Kidney (tissue), 14 donors: Measurements from ENCODE around the gene MRPL49. TPM values are rescaled to one million over a fixed set of nuclear protein-coding genes. Genes with fewer than 3 reads are reported as not detected.

Experiments
- DNase-seq, 5 donors: peaks; one replicate each; pipeline ENCODE4 v3.0.0-alpha.2; 2013 to 2020
- FAIRE-seq: peaks from 2 replicates; lab custom pipeline; 2012; peaks lifted over from hg19 to GRCh38; lab: Jason Lieb, UNC
- H3K27ac ChIP-seq, 2 donors: one replicate each; pipeline ENCODE4 v1.7.0; 2013; ENCODE audit warnings: low read depth in 2 of 2, low read length in 2 of 2, inconsistent platforms in 1 of 2
- H3K27me3 ChIP-seq: one replicate; pipeline ENCODE4 v1.7.1; 2013; ENCODE audit warnings: low read length, inconsistent platforms; ENCODE audit not compliant: control insufficient read depth, insufficient read depth
- H3K36me3 ChIP-seq, 3 donors: one replicate each; pipeline versions ENCODE4 v1.7.0 to v1.7.1; 2013; ENCODE audit warnings: low read length in 3 of 3, control low read depth in 1 of 3, inconsistent platforms in 1 of 3; ENCODE audit not compliant: insufficient read depth in 3 of 3, control insufficient read depth in 2 of 3
- H3K4me1 ChIP-seq, 3 donors: one replicate each; pipeline versions ENCODE4 v1.7.0 to v1.7.1; 2013; ENCODE audit warnings: low read length in 3 of 3, inconsistent platforms in 1 of 3, low read depth in 1 of 3; ENCODE audit not compliant: control insufficient read depth in 2 of 3, insufficient read depth in 2 of 3
- H3K4me3 ChIP-seq, 3 donors: one replicate each; pipeline versions ENCODE4 v1.7.0 to v1.8.1; 2013; ENCODE audit warnings: low read length in 3 of 3, control low read depth in 1 of 3, inconsistent platforms in 1 of 3
- H3K9ac ChIP-seq, 3 donors: one replicate each; pipeline versions ENCODE4 v1.7.0 to v1.7.1; 2013; ENCODE audit warnings: low read length in 3 of 3, control low read depth in 1 of 3, inconsistent platforms in 1 of 3
- H3K9me3 ChIP-seq, 3 donors: one replicate each; pipeline versions ENCODE4 v1.7.0 to v1.7.1; 2013; ENCODE audit warnings: low read length in 3 of 3, control low read depth in 1 of 3, inconsistent platforms in 1 of 3; ENCODE audit not compliant: control insufficient read depth in 2 of 3, insufficient read depth in 1 of 3
- intact Hi-C: fragments of 100-400 bp; cut with DNase I; formaldehyde crosslinking; loops from one replicate; pipeline ENCODE4 v1.11.1; 2022
- polyA plus RNA-seq: library from polyadenylated mRNA; stranded (reverse); fragments of 350-450 nt; fragmentation: Illumina TruSeq; extraction: RNeasy Lipid Tissue Mini Kit (QIAGEN cat#74804); gene quantifications from one replicate; pipeline ENCODE4 v1.2.3, GENCODE V29; 2014; ENCODE audit warnings: low read depth, low replicate concordance; ENCODE audit not compliant: insufficient read depth
- total RNA-seq: library from RNA; stranded (reverse); fragmentation: NEBNext Ultra II Directional; extraction: Animal tissue kit (Norgen Biotek cat#: 25700); gene quantifications from one replicate; pipeline ENCODE4 v1.2.1, GENCODE V29; 2021
- TF ChIP-seq, protein P1 (sequence below): IDR thresholded peaks from 3 replicates; pipeline ENCODE4 v1.5.1; 2012; ENCODE audit warnings: mild to moderate bottlenecking, moderate library complexity, borderline replicate concordance; ENCODE audit not compliant: insufficient read depth; ENCODE audit errors: extremely low read depth
- donor health status: control.
- donor health status: control.
- donor health status: control.
- donor health status: control.
- donor health status: control.
- donor health status: DM: yes; HTN: yes; CAD: no.
- donor health status: Normal renal cell carcinoma (clear cell type).

The MRPL49 gene
- total and polyA plus RNA-seq, 2 donors from 2014 or later: 53.3 to 76.7 TPM

GRCh38 chr11:65152122-65152521 lies 30.0 kb downstream of the MRPL49 start:
- Histone ChIP-seq H3K4me1 (peaks cover 0 to 6% (median 5%) of the 10 kb centered on the region in 3 donors), H3K36me3 (no peaks in the 10 kb centered on the region), H3K9me3 (no peaks in the 10 kb centered on the region), H3K4me3 (no peak overlapping the region), H3K27ac (no peak overlapping the region), H3K27me3 (no peaks in the 10 kb centered on the region), H3K9ac (no peak overlapping the region)
- no peak for FAIRE-seq
- no peak for DNase-seq
- intact Hi-C loops: no loop called here
- TF ChIP-seq, protein P1, sequence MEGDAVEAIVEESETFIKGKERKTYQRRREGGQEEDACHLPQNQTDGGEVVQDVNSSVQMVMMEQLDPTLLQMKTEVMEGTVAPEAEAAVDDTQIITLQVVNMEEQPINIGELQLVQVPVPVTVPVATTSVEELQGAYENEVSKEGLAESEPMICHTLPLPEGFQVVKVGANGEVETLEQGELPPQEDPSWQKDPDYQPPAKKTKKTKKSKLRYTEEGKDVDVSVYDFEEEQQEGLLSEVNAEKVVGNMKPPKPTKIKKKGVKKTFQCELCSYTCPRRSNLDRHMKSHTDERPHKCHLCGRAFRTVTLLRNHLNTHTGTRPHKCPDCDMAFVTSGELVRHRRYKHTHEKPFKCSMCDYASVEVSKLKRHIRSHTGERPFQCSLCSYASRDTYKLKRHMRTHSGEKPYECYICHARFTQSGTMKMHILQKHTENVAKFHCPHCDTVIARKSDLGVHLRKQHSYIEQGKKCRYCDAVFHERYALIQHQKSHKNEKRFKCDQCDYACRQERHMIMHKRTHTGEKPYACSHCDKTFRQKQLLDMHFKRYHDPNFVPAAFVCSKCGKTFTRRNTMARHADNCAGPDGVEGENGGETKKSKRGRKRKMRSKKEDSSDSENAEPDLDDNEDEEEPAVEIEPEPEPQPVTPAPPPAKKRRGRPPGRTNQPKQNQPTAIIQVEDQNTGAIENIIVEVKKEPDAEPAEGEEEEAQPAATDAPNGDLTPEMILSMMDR: no peak

GRCh38 chr11:65156256-65156655 lies 34.1 kb downstream of the MRPL49 start:
- H3K9me3 ChIP-seq: no peaks in the 10 kb centered on the region
- DNase-seq (no peak), FAIRE-seq (no peak)
- H3K27ac ChIP-seq: no peak overlapping the region
- no peak overlapping the region for H3K4me3 ChIP-seq
- TF ChIP-seq, protein P1: no peak
- no peaks in the 10 kb centered on the region for H3K36me3 ChIP-seq
- H3K4me1 ChIP-seq: no peaks in the 10 kb centered on the region
- no peak overlapping the region for H3K9ac ChIP-seq
- intact Hi-C loops: no loop called here
- H3K27me3 ChIP-seq: no peaks in the 10 kb centered on the region

DNA sequence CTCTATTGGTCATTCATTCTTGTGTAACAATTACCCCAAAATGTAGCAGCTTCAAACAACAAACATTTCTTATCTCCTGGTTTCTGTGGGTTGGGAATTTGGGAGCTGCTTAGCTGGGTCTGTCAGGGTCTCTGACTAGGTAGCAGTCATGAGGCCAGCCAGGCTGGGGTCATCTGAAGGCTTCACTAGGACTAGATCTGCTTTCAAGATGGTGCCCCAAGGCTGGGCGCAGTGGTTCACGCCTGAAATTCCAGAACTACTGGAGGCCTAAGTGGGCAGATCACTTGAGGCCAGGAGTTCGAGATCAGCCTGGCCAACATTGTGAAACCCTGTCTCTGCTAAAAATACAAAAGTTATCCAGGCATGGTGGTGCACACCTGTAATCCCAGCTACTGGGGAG lies 34.8 kb downstream of the MRPL49 start:
- no peaks in the 10 kb centered on the region for H3K9me3 ChIP-seq
- no peak for FAIRE-seq
- H3K4me3 ChIP-seq: no peak overlapping the region
- H3K27ac ChIP-seq: no peak overlapping the region
- TF ChIP-seq, protein P1: no peak
- no peaks in the 10 kb centered on the region for H3K27me3 ChIP-seq
- no peaks in the 10 kb centered on the region for H3K36me3 ChIP-seq
- DNase-seq: peak in 1 of 5 donors; percentile 63
- intact Hi-C loops: no loop called here
- H3K4me1 ChIP-seq: no peaks in the 10 kb centered on the region
- H3K9ac ChIP-seq: no peak overlapping the region

GRCh38 chr11:65157336-65157735 lies 35.2 kb downstream of the MRPL49 start:
- intact Hi-C loops: no loop called here
- Histone ChIP-seq H3K36me3 (no peaks in the 10 kb centered on the region), H3K27me3 (no peaks in the 10 kb centered on the region), H3K4me1 (no peaks in the 10 kb centered on the region), H3K9me3 (no peaks in the 10 kb centered on the region), H3K27ac (no peak overlapping the region), H3K9ac (no peak overlapping the region), H3K4me3 (no peak overlapping the region)
- DNase-seq: no peak
- no peak for FAIRE-seq
- TF ChIP-seq, protein P1: no peak
